Stimulated activated CD4-positive, alpha-beta T cell treated with anti-CD3 and anti-CD28 coated beads, Interleukin-2, amount 100 ng/mL, for 24 hours (primary cell): Measurements from ENCODE around the gene CPXM2.

Source experiments
- DNase-seq, 2 donors: peaks; one replicate each; pipeline ENCODE4 v3.0.0-alpha.2; 2020

CPXM2 gene

DNA sequence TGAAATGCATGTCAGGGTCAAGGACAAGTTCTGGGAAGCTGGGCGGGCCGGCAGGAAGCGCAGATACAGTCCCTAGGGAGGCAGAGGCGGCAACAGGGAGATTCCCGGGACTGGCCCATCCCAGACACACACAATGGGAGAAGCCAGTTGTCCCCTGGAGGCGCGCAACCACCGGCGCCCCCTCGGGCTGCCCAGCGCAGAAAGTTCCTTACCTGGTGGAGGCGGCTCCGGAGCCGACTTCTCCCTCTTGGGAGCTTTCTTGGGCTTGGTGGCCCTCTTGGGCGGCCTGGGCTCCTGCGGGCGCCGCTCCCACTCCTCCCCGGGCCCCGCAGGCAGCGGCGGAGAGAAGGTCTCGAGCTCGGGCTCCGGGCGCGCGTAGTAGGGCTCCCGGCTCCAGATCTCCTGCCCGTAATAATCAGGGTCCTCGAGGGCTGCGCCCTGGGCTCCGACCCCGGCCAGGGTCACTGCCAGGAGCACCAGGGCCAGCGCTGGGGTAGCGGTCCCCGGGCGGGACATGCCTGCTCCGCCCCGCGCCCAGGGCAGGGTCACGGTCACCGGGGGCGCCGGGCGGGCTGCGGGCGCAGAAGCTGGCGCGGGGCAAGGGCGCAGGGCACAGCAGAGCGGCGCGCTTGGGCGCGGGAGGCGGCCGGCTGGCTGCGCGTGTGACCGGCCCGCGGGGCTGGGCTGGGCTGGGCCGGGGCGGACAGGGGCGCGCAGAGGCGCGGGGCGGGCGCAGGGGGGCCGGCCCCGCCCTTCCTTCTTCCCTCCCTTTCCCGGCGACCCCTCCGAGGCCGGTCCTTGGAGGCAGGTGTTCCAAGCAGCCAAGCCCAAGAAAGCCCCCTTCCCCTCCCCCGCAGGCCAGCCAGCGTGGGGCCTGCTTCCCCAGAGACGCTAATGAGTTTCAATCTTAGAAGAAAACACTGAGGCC lies at the start of gene CPXM2:
CPXM2 (minus strand) TSS at position 664 of the 928 bp plus-strand sequence; CDS start at position 516, 148 bp downstream.
- DNase-seq: no peak

DNA sequence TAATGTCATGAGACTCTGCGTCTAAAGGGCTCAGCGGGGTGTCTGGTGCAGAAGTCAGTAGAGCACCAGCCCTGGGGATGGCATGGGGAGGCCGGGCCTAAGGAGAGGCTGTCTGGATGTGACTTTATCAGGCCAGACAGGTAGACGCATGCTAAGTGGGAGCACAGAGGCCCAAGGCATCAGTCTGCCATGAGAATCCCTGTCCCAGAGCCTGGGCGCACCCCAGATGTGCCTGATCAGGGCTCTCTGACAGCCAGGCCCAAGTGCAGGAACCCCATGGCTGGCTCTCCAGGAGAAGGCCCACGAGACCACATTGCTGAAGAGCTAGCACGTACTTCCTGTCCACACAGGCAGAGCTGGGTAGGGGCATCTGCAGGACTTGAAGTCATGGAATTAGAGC lies 48.0 kb upstream of the CPXM2 start:
- no peak for DNase-seq

DNA sequence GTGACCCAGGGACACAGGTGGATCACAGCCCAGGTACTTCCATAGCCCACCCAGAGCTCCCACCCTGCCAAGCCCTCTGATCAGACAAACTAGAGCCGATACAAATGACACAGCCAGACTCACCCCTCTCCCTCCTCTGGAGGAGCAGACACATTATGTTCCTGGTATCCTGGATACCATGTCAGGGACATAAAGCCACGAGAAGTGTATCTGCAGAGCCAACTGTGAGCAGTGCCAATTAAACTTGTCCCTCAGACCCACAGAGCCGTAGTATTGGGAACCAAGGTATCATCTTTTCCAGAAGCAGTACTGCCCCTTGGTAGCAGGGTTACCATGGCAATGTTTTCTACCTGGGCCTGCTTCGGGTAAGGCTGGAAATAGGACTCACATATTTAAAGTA lies 47.3 kb upstream of the CPXM2 start:
- DNase-seq: no peak

DNA sequence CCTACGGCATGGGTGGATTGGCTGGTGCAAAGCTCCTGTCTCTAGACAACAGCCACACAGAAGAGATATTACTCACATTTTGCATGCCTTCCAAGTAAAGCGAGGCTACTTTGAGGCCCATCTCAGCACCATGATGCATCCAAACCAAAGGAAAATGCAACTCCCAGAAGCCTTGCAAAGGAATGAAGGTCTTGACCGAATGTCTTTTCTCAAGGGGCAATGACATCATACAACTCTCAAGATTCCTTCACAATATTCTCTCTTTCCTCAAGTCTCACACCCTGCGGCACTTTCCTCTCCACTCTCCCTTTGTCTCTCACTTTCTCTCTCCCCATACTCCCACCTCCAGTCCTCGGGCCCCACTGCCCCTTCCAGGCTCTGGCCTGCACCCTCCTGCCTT lies 44.8 kb upstream of the CPXM2 start:
- no peak for DNase-seq

DNA sequence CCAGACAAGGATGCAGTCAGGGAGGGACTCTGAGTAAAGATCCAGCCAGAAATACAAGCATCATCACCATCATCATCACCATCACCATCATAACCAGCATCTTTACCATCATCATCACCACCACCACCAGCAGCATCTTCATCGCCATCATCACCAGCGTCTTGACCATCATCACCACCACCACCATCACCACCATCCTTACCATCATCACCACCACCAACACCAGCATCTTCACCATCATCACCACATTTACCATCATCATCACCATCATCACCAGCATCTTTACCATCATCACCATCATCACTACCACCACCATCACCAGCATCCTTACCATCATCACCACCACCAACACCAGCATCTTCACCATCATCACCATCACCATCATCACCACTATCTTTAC lies 44.1 kb upstream of the CPXM2 start:
- no peak for DNase-seq

DNA sequence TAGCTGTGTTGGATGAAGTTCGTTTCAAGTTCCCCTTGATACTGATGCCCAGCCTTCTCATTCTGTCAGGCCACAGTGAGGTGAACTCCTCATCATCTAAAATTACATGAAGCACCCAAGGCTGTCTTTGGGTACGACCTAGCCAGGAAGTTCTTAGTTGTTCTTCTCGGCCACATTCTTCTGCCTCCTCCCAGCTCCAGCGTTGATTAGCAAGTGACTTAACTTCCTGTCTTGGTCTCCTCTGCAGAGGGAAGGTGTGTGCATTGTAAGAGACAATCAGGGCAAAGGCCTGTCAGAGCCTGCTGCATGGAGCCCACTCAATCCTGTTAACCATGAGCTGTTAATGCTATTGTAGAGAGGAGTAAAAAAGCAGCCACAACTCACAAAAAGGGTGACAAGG lies 43.2 kb upstream of the CPXM2 start:
- no peak for DNase-seq

DNA sequence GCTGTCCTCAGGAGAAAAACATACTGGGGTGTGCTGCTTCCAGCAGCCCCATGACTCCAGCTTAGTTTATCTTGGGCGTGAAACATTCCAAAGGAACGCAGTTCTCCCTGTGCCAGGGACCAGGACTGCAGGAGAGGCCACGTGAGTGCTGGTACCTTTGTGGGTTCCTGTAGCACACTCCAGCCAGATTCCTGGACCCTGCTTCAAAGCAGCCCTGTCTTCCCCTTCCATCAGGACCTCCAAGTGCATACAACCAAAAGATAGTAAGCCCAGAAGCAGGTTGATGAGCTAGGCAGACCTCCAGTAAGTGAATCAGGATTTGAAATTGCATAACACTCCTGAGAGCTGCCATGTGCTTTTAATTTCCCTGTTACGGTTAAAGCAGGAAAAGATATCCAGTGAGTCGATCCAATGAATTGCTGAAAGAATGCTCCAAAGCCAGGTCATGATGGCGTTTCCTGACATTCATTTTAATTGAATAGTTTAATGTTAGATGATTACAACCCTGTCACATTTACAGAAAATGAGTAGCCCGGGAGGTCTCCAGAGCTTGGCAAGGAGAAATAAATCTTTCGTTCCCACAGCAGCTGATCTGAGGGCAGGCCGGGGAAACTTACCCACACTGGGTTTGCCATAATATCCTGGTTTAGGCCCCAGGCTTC lies 38.9 kb upstream of the CPXM2 start:
- DNase-seq: no peak

DNA sequence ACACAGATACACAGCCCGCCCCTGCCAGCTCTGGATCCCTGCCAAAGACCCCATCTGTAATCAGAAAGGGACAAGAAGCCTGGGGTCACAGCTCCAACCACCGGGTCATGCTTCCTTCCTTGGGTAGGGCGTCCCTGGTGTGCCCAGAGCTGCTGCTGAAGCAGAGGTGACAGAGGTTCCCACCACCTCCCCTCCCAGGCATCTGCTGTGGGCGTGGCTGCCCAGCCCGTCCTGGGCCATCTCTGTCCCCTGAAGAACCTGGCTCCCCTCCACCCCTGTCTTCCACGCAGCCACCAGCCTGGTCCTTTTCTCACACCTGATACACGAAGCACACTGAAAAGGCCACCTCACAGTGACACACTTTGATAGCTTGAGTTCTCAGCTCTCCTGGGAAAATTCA lies 38.2 kb upstream of the CPXM2 start:
- DNase-seq: no peak

DNA sequence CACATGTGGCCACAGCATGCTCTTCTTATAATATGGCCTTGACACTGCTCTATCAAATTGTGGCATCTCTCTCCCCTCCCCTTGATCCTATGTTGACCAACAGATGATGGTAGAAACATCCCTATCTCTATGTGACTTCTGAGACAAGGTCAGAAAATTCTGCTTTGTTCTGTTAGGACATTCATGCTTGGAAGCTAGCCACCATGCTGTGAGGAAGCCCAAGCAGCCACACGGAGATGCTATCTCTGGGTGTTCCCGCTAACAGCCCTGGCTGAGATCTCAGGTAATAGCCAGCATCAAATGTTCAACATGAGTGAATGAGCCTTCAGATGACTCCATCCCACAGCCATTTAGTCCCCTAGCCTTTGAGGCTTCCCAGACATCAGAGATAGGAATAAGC lies 36.8 kb upstream of the CPXM2 start:
- DNase-seq: no peak

DNA sequence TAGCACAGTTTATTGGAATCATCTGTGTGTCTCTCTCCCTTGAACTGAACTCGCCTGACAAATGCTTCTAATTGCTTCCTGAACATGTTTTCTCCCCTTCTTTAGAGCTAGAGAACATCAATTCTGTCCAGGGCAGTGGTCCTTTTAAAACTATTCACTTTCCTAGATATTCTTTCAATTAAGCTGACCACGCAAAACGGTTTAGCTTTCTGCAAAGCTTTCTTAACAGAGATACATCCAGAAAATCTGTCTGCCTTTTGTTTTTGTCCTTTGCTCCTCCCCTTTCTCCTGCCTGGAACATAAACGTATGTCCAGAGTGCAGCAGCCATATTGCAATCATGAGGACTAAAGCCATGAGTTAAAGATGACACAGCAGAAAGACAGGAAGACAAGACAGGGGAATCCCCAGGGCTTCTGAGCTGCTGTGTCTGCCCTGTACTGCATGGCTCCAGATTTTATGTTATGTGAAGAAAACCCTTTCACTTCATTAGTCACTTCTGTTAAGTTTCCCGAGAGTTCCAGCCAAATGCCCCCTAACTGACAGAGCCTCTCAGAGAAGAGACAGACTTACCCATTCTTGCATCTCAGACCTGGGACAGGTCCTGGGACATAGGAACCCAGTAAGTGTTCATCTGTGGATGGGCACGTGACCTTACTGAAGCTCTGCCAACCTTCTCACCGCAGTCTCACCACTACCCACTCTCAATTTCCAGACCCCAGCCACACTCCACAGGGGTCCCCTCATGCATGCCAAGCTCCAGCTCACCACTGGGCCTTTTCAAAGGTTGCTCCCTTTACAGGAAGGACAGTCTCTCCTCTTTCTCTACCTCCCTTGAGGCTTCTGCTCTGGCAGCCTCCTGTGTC lies 35.0 kb upstream of the CPXM2 start:
- no peak for DNase-seq

DNA sequence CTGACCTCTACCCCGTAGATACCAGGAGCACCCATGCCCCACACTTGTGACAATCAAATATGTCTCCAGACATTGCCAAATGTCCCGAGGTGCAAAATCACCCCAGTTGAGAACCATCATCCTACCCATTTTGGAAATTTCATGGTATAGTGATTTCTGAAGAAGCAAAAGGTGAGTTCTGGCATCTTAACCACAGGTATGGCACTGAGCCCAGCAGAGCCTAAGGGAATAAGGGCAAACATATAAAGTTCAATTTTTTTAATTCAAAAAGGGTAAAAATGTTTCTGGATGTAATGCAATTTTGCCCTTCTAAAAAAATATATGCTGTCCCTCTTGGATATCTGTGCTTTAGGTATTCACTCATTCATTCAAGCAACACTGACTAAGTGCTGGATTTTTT lies 30.5 kb upstream of the CPXM2 start:
- DNase-seq: no peak

DNA sequence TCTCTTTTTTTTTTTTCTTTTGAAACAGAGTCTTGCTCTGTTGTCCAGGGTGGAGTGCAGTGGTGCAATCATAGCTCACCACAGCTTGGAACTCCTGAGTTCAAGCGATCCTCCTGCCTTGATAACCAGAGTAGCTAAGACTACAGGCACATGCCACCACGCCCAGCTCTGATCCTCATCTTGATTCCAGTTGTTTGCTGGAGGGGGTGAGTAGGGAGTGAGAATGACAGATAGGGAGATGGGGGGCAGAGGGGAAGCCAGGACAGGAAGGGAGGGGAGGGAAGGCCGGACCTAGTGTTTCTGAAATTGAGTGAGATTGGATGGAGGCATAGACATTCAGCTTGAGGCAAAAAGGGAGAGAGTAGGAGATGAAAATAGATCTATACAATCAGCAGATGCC lies 25.2 kb upstream of the CPXM2 start:
- no peak for DNase-seq

DNA sequence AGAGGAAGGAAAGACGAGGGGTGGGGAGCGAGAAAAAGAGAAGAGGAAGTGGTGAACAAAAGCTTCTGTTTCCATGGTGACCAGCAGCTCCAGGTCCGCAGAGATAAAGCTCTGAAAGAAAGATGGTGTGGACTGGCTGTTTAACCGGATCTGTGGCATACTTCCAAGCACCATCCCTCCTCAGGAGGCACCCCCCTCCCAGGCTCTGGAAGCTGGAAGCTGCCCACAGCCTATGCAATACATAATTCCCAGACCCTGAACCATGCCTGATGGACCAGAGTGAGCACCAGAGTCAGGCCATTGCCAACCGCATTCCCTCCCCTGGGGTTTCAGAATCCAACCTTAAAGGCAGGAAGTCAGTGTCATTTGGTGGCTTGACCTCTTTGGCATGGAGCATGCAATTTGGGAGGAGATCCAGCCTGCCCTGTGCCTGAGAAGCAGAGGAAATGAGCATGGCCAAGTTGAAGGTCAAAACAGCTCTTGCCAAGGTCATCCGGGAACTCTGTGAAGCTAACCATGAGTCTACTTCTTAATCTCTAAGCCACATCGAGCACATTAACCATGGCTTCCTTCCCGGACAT lies 22.2 kb upstream of the CPXM2 start:
- DNase-seq: no peak

DNA sequence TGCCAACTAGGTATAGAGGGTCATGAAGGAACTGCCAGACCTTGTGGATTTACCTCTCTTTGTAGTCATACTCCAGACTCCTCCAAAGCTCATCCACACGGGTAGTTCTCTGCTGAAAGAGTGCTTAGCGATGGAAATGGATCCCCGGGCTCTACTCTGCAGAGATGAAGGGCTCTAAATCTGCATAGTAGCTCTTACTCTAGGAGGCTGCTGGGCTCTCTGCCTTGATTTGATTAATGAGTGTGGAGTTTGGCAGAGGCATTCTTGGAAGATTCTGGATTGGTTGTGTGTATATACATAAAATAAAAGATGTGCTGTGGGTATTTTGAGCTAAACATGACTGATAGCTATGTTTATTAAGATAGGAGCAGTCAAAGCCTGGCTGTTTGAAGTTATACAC lies 21.3 kb upstream of the CPXM2 start:
- no peak for DNase-seq

DNA sequence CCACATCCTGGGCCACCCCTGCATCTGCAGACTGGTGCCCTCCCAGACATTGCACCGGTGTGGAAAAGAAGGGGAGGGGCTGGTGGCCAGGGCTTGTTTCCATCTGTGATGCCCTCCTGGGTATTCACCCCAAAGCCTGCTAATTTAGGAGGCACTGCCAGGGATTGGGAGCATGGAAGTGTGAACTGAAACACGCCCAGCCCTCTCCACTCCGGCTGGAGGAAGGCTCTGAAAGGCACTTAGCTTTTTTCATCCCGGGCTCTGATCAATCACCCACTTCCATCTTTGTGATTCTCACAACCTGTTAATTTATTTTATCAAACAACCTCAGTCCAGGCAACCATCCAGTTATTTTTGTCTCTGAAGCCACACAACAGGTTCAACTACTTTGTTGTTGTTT lies 20.9 kb upstream of the CPXM2 start:
- DNase-seq: no peak

DNA sequence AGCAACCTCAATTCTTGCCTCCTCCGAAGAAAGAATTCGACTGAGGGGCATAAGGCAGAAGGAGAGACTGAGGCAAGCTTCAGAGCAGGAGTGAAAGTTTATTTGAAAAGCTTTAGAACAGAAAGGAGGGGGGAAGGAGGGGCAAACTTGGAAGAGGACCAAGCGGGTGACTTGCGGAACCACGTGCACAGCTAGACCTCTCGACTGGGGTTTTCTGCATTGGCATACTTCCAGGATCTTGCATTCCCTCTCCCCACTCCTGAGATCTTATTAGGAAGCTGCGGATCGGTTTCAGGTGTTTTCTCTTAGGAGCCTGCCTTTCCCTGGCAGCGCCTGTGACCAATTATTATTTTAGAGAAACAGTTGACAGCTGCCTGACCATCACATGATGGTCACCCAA lies 20.3 kb upstream of the CPXM2 start:
- no peak for DNase-seq

DNA sequence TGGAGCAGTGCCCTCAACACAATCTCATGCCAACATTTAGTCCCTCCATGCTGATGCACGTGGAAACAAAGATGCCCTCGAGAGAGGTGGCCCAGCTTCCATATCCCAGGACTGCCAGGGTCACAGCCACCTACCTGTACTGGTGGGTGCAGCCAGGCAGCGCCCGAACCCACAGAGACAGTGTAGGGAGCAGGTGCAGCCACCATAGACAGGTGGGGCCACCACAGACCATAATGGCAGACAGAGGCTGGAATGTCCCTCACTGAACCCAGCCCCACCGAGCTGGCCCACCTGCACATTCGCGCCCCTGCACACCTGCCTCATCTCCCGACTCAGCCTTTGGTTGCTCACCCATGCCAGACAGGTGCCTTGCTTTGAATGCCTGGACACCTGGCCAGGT lies 18.3 kb upstream of the CPXM2 start:
- no peak for DNase-seq

DNA sequence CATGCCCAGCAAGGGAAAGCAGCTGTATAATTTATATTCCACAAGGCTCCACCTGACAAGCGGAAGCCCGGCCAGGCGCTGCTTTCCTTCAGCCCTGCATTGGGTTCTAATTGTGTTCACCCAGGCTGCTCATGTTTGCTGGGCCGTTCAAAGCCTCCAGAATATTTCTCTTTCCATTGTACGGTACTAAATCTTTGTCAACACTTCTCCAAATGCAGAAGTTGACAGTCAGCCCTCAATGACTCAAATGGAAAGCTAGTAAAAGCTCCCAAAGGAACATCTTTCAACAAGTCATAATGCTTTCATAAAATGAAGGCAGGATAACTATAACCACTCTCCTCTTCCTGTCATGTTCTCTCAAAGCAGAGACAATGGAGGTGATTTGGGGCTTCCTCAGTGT lies 17.8 kb upstream of the CPXM2 start:
- DNase-seq: no peak

DNA sequence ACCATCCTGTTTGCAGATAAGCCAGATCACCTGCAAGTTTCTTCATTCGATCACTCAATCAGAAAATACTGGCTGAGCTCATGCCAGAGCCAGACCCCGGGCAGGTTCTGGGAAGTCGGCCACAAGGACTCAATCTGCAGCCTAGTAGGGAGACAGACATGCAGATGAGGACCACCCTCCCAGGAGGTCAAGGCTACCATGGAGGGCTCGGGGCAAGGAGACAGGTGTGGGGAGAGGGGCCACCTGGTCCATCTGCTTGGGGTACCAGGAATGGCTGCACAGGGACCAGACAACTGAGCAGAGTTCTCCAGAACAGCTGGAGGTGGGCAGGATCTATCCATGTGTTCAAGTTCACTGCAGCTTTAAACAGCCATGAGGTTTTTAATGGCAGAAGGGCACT lies 16.8 kb upstream of the CPXM2 start:
- DNase-seq: no peak

DNA sequence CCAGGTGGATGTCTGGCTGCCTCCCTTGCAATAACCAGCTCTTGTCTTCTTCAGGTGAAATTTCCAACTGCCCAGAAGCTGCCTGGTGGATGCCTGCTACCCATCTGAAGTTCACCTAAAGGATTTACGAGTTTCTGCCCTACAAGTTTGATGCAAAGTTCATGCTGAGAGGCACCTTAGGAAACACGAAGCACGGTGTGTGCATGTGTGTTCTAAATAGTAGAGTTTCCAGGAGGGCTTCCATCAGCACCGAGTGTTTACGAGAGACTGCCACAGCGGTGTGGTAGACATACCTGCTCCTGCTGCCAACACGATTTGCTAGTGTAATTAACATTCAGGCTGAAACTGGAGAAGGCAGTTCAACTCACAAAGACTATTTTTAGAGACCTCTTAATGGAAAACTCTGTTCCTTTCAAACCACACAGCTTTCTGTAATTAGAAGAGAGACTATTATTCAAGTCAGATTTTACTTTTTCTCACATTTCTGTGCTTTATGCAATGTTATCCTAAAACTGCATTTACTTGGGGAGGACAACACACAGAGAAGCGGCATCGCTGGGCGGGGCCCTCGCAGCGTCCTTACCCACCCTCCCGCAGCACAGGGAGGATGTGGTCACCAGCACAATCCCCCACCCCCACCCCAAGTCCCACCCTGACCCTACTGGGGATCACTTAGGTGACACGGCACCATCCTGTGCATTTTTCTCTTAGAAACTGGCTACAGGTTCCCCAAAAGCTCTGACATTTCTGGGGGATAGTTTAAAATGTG lies 15.5 kb upstream of the CPXM2 start:
- no peak for DNase-seq

DNA sequence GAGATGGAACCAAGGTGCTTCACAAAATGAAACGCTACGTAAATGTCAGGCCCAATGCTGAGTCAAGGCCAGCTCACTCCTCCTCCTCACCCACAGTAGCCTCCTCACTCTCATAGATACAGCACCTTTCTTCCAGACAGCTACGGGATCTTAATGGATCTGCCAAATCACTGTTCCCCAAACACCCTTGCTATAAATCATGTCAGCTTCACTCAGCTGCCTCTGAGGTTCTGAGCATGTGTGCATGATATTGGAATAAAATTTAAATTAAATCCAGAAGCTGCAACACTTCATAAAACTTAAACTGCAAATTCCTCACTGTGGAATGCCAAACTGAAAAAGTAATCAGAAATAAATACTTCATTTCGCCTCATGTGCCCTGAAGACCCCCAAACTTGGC lies 14.7 kb upstream of the CPXM2 start:
- no peak for DNase-seq

DNA sequence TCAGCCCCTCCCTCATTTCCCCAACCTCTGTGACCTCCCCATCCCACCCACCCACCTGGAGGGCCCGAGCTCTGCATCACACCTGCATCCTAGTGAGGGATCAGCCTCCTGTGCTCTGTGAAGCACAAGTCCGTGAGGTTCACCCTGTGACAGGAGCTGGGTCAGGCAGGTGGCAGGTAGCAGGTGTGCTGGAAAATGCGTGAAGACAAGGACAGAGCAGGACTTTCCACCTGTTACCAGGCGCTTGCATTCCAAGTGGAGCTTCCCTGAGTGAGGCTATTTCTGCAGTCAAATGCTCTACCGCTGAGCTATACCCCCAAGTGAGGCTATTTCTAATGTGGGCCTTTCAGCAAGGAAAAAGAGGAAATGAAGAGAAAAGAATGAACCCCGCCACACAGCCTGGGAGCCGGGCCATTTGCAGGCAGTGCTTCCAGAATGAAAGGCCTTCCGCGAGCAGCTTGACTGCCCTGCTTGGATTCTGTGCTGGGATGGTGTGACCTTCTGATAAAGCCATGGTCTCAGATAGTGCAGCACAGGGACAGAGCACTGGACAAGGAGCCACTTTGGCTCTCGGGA lies 13.3 kb upstream of the CPXM2 start:
- DNase-seq: no peak
